Smooth muscle cell (in vitro differentiated cells): ENCODE results near the gene PNKP. TPM values are rescaled to one million over a fixed set of nuclear protein-coding genes. Genes with fewer than 3 reads are reported as not detected.
A peak's percentile ranks its signal among the peaks of the same experiment; 100 is the strongest.

Experiments
- DNase-seq: peaks from one replicate; lab custom pipeline; 2025; ENCODE audit not compliant: unreplicated experiment; lab: John Stamatoyannopoulos, UW
- H2AFZ ChIP-seq: fragments of 200-600 bp; sonication (generic); 2 replicates; pipeline ENCODE4 v1.6.0; 2016; ENCODE audit warnings: antibody characterized with exemption, low read depth, mild to moderate bottlenecking
- H3F3A ChIP-seq: fragments of 200-600 bp; sonication (generic); 2 replicates; pipeline ENCODE4 v1.6.0; 2017; ENCODE audit warnings: antibody characterized with exemption, low read depth
- H3K27ac ChIP-seq: fragments of 200-600 bp; sonication (generic); 2 replicates; pipeline ENCODE4 v1.5.1; 2016; ENCODE audit warnings: low read depth, mild to moderate bottlenecking
- H3K27me3 ChIP-seq: fragments of 200-600 bp; sonication (generic); 2 replicates; pipeline ENCODE4 v1.6.1; 2016; ENCODE audit warnings: low read depth, mild to moderate bottlenecking
- H3K36me3 ChIP-seq: fragments of 200-600 bp; sonication (generic); 2 replicates; pipeline ENCODE4 v1.5.1; 2016; ENCODE audit warnings: low read depth
- H3K4me1 ChIP-seq: fragments of 200-600 bp; sonication (generic); 2 replicates; pipeline ENCODE4 v1.5.1; 2016; ENCODE audit warnings: low read depth
- H3K4me2 ChIP-seq: fragments of 200-600 bp; sonication (generic); 2 replicates; pipeline ENCODE4 v1.6.0; 2016; ENCODE audit warnings: mild to moderate bottlenecking
- H3K4me3 ChIP-seq: fragments of 200-600 bp; sonication (generic); 2 replicates; pipeline ENCODE4 v1.5.1; 2016; ENCODE audit warnings: mild to moderate bottlenecking
- H3K79me2 ChIP-seq: fragments of 200-600 bp; sonication (generic); 2 replicates; pipeline ENCODE4 v1.6.0; 2016; ENCODE audit warnings: low read depth, mild to moderate bottlenecking
- H3K9ac ChIP-seq: fragments of 200-600 bp; sonication (generic); 2 replicates; pipeline ENCODE4 v1.6.0; 2016; ENCODE audit warnings: low read depth
- H3K9me3 ChIP-seq: fragments of 200-600 bp; sonication (generic); replicated peaks from 2 replicates; pipeline ENCODE4 v1.5.1; 2016; ENCODE audit warnings: low read depth
- H4K20me1 ChIP-seq: fragments of 200-600 bp; sonication (generic); 2 replicates; pipeline ENCODE4 v1.6.0; 2016; ENCODE audit warnings: low read depth
- WGBS: methylation state at CpG from one replicate; pipeline ENCODE4 v1.1.7; 2016; ENCODE audit warnings: low lambda C conversion rate; 5-methylcytosine and 5-hydroxymethylcytosine counted together
- polyA plus RNA-seq: library from polyadenylated mRNA; unstranded; fragments of >200 nt; fragmentation: Nextera tagmentation; extraction: Ambion mirVana; gene quantifications from 2 replicates; pipeline ENCODE4 v1.2.1, GENCODE V29; 2016
- total RNA-seq: library from RNA; depleted of rRNA; stranded (reverse); fragments of >200 nt; gene quantifications from 2 replicates; pipeline ENCODE4 v1.2.3, GENCODE V29; 2014
- TF ChIP-seq, protein P1 (sequence below): fragments of 200-600 bp; sonication (generic); IDR thresholded peaks from 2 replicates; pipeline ENCODE4 v1.5.1; 2017; ENCODE audit warnings: borderline replicate concordance, mild to moderate bottlenecking, antibody characterized with exemption; ENCODE audit not compliant: insufficient read depth, poor library complexity, severe bottlenecking

PNKP gene
- total and polyA plus RNA-seq, 2 experiments from 2014 or later, result 15.3 to 42.4 TPM

DNA sequence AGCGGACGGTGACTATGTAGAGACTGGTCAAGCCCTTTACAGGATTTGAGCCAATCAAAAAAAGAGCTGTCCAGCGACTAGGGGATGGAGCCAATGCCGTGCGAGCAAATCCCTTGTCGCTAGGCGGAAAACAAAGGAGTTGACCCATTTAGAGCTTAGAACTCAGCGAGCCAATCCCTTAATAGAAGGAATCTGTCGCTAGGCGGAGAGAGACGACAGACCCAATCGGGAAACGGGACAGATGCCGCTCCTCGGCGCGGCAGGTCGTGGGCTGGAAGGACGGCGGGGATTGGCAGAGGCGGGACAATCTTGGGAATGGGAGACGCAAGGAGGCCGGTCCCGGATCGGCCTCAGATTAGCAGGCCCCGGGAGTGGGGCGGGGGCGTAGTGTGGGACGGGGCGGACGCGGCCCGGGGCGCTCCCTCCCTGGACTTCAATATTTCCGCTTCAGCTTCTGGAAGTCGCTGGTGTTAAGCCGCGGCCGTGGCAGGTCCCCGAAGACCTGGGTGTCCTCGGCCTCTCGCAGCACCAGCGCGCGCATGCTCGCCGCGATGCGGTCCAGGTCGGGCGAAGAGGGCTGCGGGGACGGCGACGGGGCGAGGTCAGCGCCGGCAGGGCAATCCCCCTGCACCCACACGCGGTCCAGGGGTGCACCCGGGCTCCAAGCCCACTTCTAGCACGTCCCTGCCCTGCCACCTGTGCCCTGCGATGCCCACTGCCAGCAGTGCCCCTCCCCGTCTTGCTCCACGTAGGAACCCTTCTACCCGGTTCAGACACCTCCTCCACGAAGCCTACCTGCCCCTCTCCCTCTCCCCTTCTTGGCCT, 2.3 kb upstream of the PNKP start:
- H3K4me2 ChIP-seq, result peak overlapping the region; percentile 81
- no peak overlapping the region for H2AFZ ChIP-seq

DNA sequence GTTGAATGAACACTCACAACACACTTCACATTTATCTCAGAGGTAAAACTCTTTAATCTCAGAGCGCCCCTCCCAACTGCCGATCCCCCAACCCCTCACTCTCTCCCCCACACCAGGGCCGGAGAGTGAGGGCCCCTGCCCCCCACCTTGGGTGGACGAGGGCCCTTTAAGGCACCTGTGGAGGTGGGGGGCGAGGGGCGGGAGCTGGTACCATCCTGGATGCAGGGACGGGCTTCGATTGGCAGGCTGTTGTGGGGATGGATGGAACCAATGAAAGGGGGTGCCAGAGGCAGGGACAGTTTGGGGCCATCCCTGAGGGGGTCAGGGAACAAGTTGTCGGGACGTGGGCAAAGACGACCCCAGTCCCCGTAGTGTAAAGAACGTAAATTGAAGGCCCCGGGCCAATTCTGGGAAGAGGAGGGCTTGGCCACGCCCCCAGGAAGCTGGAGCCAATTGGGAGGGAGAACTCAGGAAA, 1.7 kb upstream of the PNKP start:
- Histone ChIP-seq H2AFZ (no peak overlapping the region), H3K27ac (peak overlapping the region; percentile 94), H3K27me3 (no peaks in the 10 kb centered on the region), H3K36me3 (no peaks in the 10 kb centered on the region), H3F3A (peaks cover 4% of the 10 kb centered on the region), H3K4me1 (peaks cover 15% of the 10 kb centered on the region), H3K9me3 (no peaks in the 10 kb centered on the region), H4K20me1 (peaks cover 6% of the 10 kb centered on the region), H3K4me2 (peak overlapping the region; percentile 82), H3K79me2 (peaks cover 26% of the 10 kb centered on the region), H3K9ac (peak overlapping the region; percentile 63), H3K4me3 (peak overlapping the region; percentile 49)
- 17% methylated on average over 12 of the region's 15 CpGs for WGBS
- TF ChIP-seq, protein P1, sequence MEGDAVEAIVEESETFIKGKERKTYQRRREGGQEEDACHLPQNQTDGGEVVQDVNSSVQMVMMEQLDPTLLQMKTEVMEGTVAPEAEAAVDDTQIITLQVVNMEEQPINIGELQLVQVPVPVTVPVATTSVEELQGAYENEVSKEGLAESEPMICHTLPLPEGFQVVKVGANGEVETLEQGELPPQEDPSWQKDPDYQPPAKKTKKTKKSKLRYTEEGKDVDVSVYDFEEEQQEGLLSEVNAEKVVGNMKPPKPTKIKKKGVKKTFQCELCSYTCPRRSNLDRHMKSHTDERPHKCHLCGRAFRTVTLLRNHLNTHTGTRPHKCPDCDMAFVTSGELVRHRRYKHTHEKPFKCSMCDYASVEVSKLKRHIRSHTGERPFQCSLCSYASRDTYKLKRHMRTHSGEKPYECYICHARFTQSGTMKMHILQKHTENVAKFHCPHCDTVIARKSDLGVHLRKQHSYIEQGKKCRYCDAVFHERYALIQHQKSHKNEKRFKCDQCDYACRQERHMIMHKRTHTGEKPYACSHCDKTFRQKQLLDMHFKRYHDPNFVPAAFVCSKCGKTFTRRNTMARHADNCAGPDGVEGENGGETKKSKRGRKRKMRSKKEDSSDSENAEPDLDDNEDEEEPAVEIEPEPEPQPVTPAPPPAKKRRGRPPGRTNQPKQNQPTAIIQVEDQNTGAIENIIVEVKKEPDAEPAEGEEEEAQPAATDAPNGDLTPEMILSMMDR, result no peak
- DNase-seq, result no peak

More for the DNA sequence above, 2.3 kb upstream of the PNKP start:
- TF ChIP-seq, protein P1, result no peak
- 4% methylated on average over 55 of the region's 67 CpGs for WGBS
- Histone ChIP-seq H3K27ac (peak overlapping the region; percentile 94), H3K79me2 (peaks cover 26% of the 10 kb centered on the region), H3K9ac (peak overlapping the region; percentile 66), H3K4me1 (peaks cover 15% of the 10 kb centered on the region), H3K27me3 (no peaks in the 10 kb centered on the region), H4K20me1 (peaks cover 6% of the 10 kb centered on the region), H3K4me3 (peak overlapping the region; percentile 52), H3K9me3 (no peaks in the 10 kb centered on the region), H3F3A (peaks cover 4% of the 10 kb centered on the region), H3K36me3 (no peaks in the 10 kb centered on the region)
- DNase-seq, result peak; percentile 84

DNA sequence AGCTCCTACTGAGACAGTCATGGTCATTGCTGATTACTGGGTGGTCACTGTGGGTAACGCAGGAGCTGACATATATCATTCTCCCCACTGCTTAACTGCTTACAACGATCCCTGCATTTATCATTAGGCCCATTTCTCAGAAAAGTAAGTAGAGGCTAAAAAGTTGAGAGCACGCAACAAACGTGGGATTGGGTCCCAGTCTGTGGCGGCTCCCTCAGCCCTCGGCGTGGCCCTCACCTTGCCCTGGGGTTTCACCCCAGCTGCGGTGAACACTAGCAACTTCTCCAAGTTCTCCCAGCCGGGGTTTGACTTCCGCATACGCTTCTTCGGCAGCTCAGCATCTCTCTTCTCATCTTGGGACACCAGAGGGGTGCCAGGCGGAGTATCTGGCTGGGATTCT, 2.5 kb downstream of the PNKP start:
- 96% methylated on average over 13 of the region's 13 CpGs for WGBS

More for the DNA sequence above, 2.5 kb downstream of the PNKP start:
- Histone ChIP-seq H4K20me1 (peaks cover 8% of the 10 kb centered on the region), H3K4me3 (no peak overlapping the region), H3K9me3 (no peaks in the 10 kb centered on the region), H3K4me2 (no peak overlapping the region), H3F3A (peaks cover 7% of the 10 kb centered on the region), H3K4me1 (peaks cover 7% of the 10 kb centered on the region), H2AFZ (no peak overlapping the region), H3K36me3 (no peaks in the 10 kb centered on the region), H3K27ac (no peak overlapping the region), H3K27me3 (no peaks in the 10 kb centered on the region), H3K79me2 (peaks cover 31% of the 10 kb centered on the region), H3K9ac (no peak overlapping the region)
- TF ChIP-seq, protein P1, result no peak
- no peak for DNase-seq
